Uterus (tissue), 2 donors: Measurements from ENCODE around the gene GAPVD1.
"Not testable (repeated sequence)": the region's sequence is repeated elsewhere in the genome, so short reads cannot be mapped to it uniquely, and the experiment has no call there.

ENCODE experiments used
- CTCF ChIP-seq, 4 experiments: fragments of 200-600 bp in 2 of 4; fragments of 450-650 bp in 2 of 4; sonication (generic) in 2 of 4; IDR thresholded peaks; one replicate each; pipeline ENCODE4 v1.5.1; 2016 to 2019; ENCODE audit warnings: antibody characterized with exemption in 4 of 4, mild to moderate bottlenecking in 2 of 4, moderate library complexity in 1 of 4
- POLR2A ChIP-seq, 2 donors: fragments of 450-650 bp; IDR thresholded peaks; one replicate each; pipeline ENCODE4 v1.6.1; 2016; ENCODE audit warnings: antibody characterized with exemption in 2 of 2, mild to moderate bottlenecking in 1 of 2, moderate library complexity in 1 of 2

GRCh38 chr9:125316359-125316758, 54.7 kb downstream of the GAPVD1 start:
- not testable (repeated sequence) for TF ChIP-seq CTCF, POLR2A (IDR thresholded peaks at IDR 0.05)
